ENCODE results near the gene TUBGCP6. TPM values are rescaled to one million over a fixed set of nuclear protein-coding genes. Genes with fewer than 3 reads are reported as not detected.

TUBGCP6 gene
- polyA plus RNA-seq, 4 donors = 31.4 to 40.7 (median 34.3) TPM

DNA sequence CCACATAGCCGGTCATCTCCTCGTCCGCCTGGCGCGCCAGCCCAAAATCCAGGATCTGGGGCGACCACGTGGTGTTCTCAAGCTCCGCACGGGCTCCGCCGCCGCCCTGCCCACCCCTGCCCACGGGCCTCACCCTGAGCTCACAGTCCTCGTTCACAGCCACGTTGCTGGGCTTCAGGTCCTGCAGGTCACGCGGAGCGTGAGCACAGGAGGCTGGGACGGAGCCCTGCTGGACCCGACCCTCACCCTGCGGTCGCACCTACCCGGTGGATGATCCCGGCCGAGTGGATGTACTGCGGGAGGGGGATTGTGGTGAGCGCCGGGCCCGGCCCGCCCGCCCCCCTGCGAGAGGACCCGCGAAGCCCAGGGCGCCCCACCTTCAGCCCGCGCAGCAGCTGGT, 22.2 kb upstream of the TUBGCP6 start:
- no peak for DNase-seq (ENCODE audit: low read depth in 4 of 4, low spot score in 3 of 4)

DNA sequence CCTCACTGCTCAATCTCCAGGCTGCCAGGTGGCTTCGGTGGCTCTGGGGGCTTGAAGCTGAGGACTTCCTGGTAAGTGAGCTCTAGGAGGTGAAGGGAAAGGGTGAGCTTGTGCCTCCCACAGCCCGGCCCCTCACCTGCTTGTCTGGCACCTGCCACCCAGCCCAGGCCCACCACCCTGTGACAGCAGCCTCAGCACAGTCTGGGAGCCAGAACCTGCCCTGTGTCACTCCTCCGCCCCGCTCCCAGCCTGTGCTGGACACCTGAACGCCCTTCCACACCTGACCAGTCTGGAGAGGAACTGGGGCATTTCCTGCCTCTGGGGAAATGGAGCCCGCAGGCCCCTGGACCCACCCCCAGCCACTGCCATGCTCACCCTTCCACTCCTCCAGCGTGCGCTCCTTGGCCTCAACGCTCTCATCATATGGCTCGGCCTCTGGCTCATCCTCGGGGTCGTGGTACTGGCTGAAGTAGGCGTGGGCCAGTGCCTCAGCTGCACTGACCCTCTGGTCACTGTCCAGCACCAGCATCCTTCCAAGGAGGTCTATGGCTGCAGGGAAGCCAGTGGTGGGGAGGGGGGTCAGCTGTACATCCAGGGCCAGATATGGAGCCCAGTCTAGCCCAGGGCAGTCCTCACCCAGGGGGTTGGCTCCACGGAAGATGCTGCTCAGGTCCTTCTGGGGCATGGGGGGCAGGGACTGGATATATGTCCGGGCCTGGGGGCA, 20.3 kb upstream of the TUBGCP6 start:
- DNase-seq (ENCODE audit: low read depth in 4 of 4, low spot score in 3 of 4) = no peak

DNA sequence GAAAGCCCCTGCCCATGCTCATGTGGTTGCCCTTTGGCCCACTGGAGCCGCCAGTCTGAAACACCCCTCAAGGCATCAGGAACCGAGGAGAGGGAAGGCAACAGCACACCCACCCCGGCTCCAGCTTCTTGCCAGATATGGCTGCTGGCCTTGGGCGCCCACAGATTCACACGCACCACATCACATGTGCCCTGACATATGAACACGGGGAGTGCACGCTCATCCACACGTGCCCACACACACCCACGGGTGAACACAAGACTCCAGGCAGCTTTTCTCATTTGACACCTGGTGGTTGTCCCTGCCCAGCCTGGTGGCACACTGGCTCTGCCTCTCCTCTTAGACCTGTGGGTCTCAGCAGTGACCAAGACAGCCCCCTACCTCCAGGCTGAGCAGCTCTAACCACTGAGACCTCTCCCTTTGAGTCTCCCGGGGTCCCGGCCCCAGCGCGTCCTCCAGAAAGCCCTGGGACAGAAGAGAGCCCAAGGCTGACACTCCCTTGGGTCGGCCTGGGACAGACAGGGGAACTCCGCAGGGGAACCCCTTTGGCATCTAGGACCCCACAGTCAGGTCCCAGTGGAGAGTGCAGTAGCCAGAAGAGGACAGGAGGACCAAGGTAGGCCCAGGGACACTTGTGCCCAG, 19.4 kb upstream of the TUBGCP6 start:
- no peak for DNase-seq (ENCODE audit: low read depth in 4 of 4, low spot score in 3 of 4)

DNA sequence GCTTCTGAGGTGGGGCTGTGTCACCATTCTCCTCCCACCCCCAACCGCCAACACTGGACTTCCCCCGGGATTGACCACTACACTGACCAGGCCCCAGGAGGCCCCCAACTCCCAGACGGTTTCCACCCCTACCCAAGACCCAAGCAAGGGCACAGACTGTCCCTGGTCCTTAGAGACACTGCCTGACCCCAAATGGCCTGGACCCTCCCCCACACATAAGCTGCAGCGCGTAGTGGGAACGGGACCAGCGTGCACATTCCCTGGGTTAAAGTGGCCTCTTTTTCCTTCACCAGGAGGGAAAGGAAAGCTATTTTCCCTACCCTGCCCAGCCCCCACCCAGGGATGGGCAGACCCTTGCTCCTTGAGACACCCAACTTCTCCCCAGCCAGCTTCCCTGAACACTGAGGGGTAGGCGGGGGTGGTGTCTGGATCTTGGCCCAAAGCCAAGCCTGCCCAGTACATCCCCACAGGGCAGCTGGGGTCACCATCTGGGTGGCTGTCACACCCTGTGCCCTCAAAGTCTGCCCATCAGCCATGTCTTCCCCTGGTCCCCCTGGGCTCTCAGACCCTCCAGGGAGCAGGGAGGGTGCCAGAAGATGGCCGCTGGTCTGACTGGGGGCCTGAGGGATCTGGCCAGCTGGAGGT, 18.3 kb upstream of the TUBGCP6 start:
- no peak for DNase-seq (ENCODE audit: low read depth in 4 of 4, low spot score in 3 of 4)

DNA sequence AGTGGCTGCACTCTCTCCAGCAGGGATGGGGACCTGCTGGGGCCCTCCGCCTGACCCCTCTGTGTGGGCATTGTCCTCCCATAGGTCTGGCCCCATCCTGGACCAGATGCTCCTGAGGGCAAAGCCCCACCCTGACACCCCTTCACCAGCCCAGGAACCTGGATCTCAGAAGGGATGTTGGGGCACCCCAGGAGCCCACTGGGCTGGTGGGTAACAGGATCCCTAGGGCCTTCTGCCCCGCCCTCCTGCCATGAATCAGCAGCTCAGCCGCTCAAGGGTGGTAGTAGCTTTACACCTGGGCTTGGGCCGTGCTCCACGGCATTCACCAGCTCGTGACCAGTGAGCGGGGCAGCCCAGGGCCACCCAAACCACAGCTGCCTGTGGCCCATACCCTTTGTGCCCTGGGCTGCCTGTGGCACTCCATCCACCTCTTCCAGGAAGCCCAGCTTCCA, 17.7 kb upstream of the TUBGCP6 start:
- DNase-seq (ENCODE audit: low read depth in 4 of 4, low spot score in 3 of 4) = no peak

DNA sequence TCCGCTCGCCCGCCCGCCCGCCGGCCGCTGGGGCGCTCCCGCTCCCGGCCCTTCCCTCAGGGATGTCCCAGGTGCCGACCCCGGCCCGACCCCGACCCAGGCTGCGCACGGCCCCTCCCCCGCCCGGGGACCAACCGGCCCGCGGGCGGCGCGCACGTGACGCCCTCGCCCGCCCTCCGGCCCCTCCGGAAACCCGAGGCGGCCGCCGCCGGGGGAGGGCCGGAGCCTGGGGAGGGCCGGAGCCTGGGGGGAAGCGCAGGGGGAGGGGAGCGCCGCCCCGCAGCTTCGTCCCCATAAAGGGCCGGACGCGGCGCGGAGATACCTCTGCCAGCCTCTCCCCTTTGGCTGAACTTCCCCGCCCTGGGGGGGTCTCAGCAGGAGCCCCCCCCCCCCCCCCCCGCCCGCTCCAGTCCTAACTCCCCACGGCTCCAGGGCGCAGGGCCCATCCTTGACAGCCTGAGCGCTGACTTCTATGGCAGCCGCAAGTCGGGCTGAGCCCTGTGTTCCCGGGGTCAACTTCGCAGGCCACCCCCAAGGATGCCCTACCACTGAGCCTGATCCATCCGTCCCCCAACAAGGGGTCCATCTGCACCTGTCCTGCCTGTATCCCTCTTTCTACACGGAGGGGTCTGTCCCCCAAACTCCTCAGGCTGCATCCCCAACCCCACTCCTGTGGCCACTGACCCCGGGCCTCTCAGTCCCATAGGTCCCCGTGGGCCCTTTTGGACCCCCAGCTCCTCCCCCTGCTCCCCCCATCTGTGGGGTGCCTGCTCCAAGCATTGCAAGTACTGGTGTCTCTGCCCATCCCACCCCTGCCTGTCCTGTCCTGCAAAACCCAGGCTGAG, 17.0 kb upstream of the TUBGCP6 start, which contains the start of gene MAPK12:
Gene MAPK12 (minus strand): TSS at position 69 of the 845 bp plus-strand sequence. CDS start 174 bp downstream, outside the sequence.
- DNase-seq (ENCODE audit: low read depth in 4 of 4, low spot score in 3 of 4) = no peak

DNA sequence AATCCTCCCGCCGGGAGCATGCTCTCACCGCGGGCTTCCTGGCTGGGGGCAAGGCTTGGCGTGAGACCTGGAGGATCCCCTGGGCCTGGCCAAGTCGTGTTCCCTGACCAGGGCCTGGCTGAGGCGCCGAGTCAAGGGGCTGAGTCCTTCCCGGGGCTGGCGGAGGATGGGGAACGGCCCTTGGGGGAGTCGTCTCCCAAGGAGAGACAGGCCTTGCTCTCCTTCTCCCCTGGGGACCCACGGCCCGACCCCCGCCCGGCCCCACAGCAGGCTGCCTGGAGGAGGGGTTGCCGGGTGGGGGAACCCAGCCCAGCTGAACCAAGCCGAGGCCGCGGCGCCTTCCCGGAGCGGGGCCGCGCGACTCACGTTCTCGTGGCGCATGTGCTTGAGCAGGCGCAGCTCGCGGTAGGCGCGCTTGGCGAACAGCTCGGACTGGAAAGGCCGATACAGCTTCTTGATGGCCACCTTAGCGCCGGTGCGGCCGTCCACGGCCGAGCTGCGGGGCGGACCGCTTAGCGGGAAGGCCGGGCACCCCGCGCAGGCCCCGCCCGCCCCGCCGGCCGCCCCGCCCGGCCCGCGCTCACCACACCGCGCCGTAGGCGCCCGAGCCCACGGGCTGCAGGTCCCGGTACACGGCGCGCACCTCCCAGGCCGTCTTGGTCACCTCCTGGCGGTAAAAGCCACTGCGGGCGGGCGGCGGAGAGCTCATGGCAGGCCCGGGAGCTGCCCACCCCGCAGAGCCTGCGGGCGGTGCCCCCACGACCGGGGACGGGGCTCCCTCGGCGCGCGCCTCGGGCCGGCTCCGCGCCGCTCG, 16.2 kb upstream of the TUBGCP6 start:
- no peak for DNase-seq (ENCODE audit: low read depth in 4 of 4, low spot score in 3 of 4)

DNA sequence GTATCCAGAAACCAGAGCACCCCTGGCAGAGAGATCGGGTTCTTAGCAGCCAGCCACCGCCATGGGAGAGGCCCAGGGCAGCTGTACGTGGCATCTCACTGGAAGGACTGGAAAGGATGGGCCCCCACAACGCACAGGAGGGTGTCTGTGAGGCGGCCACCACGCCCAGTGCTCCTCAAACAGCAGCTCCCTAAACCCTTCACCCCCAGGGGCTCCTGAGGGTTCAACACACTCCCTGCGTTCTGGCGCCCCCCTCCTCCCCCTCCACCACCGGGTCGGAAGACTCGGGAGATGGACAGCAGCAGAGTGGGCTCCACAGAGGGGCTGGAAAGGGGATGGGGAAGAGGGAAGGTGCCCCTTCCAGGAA, 15.6 kb upstream of the TUBGCP6 start:
- DNase-seq (ENCODE audit: low read depth in 4 of 4, low spot score in 3 of 4) = no peak

DNA sequence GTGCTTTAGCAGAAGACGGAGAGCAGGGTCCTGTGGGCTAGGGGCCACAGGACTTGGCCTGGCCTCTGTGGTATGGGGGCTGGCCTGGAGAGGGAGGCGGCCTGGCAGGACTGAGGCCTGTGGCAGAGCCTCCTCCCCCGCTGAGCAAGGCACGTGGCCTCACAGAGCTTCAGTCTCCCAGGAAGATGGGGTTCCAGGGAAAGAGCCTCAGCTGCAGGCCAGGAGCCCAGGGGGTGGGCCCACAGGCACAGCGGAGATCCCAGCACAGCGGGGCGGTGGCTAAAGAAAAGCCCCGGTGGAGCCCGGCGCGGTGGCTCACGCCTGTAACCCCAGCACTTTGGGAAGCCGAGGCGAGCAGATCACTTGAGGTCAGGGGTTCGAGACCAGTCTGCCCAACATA, 14.5 kb upstream of the TUBGCP6 start:
- DNase-seq (ENCODE audit: low read depth in 4 of 4, low spot score in 3 of 4) = no peak

DNA sequence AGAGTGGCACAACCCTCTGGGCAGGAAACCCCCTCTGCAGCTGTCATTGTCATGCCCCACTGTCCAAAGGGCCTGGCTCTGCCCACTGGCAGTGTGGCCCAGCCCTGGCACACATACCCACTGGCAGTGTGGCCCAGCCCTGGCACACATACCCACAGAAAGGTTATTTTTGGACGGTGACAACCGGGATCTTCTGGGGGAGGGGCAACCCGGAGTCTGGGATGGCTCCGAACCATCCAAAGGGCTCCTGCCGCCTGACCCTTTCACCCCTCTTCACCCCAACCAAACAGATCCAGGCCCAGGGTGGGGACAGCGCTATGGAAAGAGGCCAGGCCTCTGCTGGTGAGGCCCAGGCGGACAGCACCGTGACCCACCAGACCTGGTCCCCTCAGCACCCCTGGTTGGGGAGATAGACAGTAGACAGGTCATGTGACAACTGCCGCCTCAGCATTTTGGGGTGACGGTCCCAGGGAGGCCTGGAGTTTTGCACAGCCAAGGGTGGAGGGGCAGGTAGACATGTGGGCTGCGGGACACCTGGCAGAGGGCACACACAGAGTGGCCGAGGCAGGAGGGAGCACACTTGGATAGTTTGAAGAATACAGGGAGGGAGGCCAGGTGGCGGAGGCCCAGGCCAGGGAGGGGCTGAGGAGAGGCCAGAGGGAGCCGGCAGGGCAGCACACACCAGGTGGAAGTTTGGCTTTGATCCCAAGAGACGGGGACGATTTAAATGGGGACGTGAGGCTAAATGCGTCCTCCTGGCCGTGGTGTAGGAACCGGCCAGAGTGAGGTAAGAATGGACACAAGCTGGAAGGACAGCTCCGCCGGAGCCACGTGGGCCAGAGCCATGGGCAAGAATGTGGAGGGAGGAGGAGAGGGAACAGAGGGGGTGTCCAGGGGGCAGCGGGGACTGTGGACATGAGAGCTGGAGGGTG, 13.8 kb upstream of the TUBGCP6 start:
- DNase-seq (ENCODE audit: low read depth in 4 of 4, low spot score in 3 of 4) = no peak

DNA sequence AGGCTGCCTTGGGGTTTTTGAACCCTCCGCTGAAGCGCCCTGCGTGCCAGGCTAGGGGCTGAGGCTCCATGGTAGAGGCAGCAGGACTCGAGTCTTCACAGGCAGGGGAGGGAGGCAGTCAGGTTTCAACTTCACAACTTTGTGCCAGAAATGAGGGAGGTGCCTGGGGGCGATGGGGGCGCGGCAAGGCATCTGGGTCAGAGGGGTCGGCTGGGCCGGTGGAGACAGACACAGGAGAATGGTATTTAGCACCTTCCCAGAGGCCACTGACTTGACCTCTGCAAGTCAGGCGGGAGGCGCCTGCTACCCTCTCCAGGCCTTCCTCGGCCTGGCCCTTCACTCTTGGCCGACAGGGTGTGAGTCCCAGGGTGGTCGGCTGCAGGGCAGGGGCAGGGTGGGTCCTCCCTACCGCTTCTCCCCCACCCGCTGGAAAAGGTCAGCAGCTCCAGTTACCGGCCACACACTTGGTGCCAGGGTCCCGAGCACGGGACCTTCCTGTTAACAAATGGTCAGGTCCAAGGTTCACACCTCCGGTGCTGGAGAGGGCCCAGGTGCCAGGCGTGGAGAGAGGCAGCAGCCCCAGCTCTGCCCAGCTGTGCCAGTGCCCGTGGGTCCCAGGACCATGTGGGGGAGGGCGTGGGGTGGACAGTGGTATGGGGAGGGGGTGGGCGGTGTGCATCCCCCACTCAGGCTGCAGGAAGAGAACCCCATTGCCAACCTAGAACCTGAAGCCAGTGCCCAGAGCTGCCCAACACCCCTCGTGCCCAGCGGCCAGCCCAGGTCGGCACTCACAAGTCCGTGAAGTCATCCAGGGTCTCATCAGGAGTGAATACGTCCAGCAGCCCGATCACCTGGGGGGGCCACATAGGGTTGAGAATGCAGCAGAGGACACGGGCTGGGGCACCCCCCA, 12.9 kb upstream of the TUBGCP6 start:
- DNase-seq (ENCODE audit: low read depth in 4 of 4, low spot score in 3 of 4) = no peak

DNA sequence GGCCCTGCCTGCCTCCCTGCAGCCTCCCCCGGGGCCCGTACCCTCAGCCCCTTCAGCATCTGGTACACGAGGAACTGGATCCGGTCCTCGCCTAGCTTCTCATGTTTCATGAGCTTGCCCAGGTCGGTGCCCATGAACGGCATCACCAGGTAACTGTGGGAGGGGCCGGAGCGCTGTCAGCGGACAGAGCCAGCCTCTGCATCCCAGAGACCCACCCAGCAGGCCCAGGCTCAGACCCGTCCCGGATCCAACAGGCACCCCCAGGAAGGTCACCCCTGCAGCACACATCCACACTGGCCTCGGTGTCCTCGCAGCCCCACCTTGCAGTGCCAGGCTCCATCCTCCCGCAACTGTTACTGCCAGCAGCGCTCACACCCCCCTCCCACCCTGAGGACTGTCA, 12.2 kb upstream of the TUBGCP6 start:
- no peak for DNase-seq (ENCODE audit: low read depth in 4 of 4, low spot score in 3 of 4)

DNA sequence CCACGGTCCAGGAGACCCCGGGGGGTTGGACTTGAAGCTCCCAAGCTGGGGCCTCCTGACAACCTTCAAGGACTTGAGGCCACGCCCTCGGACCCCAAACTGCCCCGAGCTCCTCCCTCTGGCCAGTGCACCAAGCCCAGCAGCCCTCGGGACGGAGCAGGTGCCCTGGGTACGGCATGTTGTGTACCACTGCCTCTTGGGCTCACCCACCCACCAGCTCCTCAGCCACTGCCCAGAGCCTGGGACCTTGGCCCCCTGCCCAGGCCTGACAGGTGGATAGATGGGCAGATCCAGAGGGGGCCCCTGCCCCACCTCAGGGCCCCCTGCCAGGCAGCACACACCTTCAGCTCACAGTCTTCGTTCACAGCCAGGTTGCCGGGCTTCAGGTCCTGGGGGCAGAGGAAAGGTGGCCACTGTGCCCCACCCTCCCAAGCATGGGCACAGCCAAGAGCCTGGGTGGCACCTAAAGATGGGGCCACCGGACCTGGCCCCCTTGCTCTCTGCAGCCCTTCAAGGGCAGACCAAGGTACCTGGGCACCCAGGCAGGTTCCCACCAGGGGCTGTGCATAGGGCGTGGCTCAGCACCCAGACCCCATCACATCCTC, 11.5 kb upstream of the TUBGCP6 start:
- DNase-seq (ENCODE audit: low read depth in 4 of 4, low spot score in 3 of 4) = no peak

DNA sequence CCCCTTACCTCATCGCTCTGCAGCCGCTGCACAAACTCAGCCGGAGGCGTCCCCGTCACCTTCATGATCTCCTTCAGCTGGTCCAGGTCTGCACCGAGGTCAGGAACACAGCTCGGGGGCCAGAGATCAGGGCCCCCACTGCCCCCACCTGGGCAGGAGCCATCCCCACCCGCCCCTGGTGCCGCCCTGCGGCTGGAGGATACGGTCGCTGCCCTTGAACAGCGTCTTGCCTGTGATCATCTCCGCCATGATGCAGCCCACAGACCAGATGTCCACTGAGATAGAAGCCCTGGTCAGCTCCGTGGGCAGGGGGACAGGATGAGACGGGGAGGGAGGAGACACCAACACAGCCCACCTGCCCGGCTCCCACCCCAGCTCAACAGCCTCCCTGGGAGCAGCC, 10.8 kb upstream of the TUBGCP6 start:
- no peak for DNase-seq (ENCODE audit: low read depth in 4 of 4, low spot score in 3 of 4)

DNA sequence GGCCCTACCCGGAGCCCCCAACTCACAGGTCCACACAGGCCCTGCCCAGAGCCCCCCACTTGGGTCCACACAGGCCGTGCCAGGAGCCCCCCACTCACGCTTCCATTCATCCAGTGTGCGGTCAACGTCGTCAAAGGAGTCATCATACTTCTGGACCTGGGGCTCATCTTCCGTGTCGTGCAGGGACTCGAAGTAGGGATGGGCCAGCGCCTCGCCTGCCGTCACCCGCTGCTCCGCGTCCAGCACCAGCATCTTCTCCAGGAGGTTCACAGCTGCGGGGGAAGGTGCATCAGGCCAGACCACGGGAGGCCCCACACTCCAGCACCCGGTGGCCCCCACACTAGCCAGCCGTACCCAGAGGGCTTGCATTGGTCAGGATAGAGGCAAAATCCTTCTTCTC, 10.3 kb upstream of the TUBGCP6 start:
- DNase-seq (ENCODE audit: low read depth in 4 of 4, low spot score in 3 of 4) = no peak

DNA sequence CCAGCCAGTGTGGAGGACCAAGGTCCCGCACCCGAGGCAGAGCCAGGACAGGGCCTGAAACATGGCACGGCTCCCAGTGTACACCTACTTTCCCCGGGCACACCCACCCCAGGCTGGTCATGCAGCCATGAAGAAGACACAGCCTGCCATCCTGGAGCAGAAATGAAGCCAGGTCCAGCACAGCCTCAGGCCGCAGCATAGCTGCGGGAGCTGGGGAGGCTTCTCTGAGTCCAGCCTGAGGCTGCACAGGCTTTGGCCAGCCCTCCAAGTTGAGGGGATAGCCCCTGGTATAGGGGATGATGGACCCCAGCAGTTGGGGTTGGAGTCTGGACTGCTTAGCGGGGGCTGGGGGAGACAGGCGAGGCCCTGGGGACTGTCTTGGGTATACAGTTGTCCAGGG, 9.1 kb upstream of the TUBGCP6 start:
- DNase-seq (ENCODE audit: low read depth in 4 of 4, low spot score in 3 of 4) = no peak

DNA sequence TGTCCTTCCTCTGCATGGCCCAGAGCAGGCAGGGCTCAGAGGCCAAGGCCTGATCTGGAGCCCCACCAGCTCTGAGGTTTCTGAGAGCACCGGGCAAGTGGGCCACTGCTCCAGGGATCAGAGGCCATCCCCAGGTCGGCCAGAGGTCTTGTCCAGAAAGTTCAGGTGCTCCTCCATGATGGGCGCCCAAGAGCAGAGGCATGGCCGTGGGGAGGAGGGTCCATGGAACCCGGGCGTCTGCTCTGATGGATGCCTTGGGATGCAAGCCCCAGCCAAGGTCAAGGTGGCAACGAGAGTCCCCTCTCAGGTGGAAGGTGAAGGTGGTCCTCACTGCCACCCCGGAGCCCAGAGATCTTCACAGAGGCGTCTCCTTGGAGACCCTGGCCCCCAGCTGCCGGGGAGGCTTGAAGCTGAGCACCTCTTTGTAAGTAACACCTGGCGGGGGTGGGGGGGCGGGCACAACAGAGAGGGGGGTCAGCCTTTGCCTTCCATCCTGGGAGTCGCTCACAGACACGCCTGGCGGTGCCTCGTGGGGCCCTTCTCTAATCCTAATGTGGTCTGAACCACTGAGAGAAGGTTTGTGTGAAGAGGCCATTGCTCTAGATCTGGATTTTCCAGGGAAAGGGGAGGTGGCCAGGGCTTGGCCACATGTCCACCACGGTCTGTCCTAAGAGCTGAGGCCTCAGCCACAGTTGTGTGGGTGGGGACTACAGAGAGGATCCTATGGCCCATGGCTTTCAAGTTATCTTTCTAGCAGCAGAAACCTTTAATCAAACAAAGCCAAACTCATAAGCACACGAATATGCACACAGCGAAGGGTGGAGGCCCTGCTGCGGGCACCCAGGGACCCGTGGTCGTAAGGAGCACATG, 8.5 kb upstream of the TUBGCP6 start:
- DNase-seq (ENCODE audit: low read depth in 4 of 4, low spot score in 3 of 4) = no peak

All from right renal pelvis (tissue), 4 donors.